Epidermal melanocyte (primary cell): ENCODE data around the gene RPL39L.
"Not testable (repeated sequence)": the region's sequence is repeated elsewhere in the genome, so short reads cannot be mapped to it uniquely, and the experiment has no call there.

Experiments used
- DNase-seq: peaks from one replicate; pipeline ENCODE4 v3.0.0; 2011; ENCODE audit warnings: low spot score; ENCODE audit not compliant: insufficient read length

Gene RPL39L

DNA sequence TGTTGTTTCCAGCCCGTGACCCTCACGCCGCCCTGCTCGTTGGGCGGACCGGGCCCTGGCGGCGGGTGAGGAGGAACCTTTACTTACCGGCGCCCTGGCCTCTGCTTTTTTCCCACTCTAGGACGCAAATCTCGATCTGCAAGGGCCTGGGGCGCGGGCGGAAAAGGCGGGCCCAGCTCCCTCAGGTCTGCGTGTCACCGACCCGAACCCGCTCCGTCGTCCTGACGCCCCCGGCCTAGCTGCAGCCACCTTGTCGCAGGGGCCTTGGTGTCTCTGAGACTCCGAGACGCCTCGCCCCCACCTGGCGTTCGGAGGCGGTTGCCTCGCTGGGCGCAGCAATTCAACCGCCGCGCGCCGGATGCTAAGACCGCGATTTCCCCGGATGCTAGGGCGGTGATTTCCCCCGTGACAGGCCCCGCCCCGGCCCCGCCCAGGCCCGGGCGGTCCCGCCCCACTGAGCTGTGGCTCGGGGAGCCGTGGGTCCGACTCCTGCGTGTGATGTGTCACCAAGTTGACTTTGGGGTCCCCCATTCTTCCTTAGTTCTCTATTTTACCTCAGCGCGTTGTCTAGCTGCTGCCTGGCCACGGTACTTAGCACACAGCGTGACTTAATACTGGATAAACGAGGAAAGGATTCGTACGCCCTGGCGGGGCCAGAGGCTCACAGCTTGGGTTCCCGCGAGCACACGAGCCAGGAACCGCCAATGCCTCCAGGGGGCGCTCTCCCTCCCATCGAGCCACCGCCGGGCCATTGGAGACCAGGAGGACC is at the start of gene RPL39L:
RPL39L (minus strand) TSS at position 371 of the 769 bp plus-strand sequence. CDS start 18,196 bp downstream, outside the sequence.
- peak; percentile 87 for DNase-seq

DNA sequence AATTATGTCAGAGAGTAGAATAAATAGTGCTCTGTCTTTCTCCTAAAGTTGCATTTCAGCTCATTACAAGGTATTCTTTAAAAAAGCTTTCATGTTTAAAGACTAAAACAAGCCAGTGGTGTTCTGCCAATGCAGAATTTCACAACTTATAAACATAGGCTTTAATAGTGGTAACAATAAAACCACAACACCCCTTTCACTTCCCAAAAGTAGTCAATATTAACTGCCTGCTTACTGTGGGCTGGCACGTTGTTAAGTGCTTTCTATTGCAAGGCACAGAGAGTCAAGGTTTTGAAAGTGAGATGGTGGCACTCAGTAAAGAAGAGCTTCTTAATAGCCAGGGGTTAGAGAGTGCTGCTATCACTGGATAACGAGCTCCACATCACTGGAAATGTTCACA is 49.6 kb upstream of the RPL39L start:
- no peak for DNase-seq

DNA sequence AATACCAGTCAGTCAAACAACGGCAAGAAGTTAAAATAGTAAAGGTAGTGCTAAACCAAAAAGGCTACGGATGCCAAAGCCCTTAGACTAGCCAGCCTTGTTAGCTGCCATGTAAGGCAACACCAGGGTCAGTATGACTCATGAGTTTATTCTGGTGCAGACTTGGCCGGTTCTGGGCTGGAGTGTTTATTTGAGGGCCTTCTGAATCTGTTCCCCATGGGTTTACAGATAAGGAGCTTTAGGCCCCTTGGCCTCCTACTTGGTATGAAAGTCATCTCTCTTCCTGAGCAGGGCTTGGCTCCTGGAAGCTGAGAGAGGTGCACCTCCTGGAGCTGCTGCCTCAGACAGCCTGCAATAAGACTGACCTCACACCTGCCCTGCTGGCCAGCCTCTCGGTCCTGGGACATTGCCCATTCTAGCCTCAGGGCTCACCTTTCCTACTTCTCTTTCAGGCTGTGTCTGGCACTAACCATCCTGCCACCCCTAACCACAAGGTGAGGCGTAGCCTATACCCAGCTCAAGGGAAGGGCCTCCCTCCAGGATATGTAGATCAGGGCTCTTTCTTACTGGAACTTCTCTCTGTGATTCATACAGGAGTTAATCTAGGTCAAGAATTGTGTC is 47.6 kb upstream of the RPL39L start:
- DNase-seq = no peak

DNA sequence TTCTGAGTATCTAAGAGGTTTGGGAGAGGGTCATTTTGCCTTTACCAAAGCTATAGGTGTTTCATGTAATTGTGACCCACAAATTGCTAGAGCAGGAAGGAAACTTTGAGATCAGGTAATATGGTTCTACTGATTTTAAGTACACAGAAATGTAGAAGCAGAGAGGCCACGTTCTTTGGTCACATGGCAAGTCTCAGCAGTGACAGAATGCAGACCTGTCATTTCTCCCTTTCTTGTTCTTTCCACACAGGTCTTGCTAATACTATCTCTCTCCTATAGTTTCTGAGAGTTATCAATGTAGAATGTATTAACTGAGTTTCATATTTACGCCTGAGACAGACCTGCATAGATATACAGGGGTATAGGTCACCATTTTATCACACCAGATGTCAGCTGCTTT is 47.1 kb upstream of the RPL39L start:
- no peak for DNase-seq

DNA sequence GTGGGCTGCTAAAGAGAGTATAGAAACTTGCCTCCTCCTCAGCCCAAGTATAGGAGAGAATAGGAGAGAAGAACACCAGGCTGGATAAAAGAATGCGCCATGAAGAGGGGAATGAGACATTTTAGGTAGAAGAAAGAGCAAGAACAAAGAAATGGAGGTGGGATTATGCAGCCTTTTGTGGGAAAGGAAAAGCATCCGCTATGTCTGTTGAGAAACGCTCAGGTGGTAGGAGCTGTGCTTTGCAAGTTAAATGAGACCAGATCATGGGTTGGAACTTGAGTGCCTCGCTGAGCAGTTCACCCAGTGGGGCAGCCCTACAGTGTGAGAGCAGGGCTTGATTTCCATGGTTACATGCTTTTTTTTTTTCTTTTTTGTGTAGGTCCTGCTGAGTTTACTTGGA is 46.5 kb upstream of the RPL39L start:
- no peak for DNase-seq

DNA sequence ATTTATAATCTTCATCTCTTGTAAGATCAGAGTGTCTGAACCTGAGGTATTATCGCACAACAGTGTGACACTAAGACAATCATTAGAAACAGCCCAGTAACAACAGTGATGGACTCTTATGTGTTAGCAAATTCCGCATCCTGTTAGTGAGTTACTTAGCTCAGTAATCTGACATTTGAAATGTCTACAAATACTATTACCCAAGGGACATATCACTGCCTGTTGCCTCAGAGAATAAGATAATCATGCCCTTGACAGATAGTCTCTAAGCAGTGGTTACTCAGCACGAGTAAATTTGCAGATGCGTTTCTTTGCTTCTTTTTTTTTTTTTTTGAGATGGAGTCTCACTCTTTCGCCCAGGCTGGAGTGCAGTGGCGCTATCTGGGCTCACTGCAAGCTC is 44.6 kb upstream of the RPL39L start:
- DNase-seq = no peak

DNA sequence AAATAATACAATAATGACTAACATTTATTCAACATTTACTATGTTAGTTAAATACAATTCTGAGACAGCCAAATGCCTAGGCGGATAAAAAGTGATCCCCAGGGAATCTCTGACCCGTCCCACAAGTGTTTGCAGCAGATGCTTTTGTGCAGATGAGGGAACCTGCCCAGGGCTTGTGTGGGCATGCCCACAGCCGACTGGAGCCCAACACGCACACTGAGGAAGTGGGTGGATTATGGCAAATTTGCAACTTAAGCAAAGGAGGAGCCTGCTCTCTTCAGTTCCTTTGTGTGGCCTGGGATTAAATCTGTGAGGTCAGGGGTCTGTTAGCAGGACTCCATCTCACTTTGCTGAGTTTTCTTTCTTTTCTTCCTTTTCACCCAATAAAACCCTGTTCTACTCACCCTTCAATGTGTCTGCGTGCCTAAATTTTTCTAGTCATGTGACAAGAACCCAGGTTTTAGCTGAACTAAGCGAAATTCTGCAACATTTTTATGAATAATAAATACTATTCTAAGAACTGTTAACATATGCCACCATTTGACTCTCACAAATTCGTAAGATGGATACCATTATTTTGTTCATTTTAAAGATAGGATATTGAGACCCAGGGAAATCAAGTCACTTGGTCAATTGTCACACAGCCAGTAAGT is 44.0 kb upstream of the RPL39L start:
- DNase-seq = no peak

DNA sequence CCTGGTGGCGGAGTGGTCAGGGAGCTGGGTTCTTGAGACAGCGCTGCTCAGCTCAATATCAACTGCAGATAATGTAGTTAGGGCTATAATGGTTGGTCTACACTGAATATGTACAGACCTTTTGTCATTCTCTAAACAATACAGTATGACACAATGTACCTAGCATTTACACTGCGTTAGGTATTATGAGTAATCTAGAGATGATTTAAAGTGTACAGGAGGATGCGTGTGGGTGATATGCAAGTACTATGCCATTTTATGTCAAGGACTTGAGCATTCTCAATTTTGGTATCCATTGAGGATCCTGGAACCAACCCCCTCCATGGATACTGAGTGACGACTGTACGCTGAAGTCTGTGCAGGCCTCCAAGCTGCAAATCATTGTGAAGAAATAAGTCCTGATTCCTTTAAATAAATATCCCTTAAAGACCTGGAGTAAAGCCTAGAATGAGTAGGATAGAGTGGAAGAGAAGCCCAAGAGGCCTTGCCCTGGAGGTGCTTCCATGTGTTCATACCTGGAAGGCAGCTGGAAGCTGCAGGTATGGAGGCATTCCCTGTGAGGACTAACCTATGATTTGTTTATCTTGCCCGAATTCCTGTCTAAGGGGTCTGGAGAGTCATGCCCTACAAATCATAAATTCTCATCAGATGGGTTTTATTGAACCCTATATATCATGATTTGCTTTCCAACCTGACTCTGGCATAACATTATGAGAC is 42.3 kb upstream of the RPL39L start:
- DNase-seq = no peak

DNA sequence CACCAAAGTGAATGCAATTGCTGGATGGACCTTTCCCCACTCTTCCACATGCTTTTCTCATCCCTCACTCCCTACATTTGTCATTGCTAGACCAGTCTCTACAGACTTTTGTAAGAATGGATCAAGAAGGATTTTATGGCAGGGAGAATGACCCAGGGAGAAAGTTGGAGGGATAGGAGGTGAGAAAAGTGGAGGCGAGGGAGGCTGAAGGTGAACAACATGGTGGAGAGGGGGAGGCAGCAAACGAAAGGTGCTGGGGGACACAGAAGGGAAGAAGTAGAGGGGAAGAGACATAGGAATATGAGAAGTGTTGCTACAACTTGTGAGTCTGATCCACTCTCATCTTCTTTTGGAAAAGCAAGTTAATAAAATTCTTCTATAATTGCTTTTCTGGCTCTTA is 33.6 kb upstream of the RPL39L start:
- no peak for DNase-seq

DNA sequence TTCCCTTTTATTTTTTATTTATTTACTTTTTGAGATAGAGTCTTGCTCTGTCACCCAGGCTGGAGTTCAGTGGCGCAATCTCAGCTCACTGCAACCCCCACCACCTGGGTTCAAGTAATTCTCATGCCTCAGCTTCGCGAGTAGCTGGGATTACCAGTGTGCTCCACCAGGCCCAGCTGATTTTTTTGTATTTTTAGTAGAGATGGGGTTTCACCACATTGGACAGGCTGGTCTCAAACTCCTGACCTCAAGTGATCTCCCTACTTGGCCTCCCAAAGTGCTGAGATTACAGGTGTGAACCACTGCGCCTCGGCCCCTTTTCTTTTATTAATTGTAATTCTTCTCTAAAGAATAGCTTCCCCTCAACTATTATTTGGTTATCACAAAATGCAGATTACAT is 31.6 kb upstream of the RPL39L start:
- not testable (repeated sequence) for DNase-seq

DNA sequence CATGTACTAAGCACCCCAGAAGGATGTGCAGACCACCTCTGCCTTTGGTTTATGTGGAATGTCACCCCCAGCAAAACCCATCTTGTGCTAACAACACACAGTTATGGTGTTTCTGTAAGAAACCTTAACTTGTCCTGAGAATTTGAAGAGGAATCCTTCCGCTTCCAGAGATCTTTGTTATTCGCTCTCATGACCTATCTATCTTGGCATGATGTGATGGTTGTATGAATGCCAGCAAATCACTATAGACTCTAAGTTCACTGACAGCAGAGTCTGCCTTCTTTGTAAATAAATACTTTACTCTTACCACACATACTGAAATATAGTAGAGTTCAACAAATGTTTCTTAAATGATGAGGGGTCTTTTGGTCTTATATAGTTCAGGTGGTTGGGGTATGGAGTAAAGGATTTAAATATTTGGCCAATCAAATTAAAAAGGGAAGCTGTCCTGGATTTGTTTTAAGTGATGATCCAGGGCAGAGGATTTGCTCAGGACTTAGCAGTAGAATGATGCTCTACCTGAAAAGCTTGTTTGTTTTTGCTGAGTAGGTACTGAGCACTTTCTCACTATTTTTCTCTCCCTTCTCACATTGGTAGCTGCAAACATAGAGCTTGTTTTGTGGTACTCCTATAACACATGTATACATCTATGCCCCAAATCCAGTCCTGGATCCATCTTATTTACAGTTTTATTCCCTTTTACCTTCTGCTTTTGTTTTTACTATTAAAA is 30.1 kb upstream of the RPL39L start:
- DNase-seq = no peak

DNA sequence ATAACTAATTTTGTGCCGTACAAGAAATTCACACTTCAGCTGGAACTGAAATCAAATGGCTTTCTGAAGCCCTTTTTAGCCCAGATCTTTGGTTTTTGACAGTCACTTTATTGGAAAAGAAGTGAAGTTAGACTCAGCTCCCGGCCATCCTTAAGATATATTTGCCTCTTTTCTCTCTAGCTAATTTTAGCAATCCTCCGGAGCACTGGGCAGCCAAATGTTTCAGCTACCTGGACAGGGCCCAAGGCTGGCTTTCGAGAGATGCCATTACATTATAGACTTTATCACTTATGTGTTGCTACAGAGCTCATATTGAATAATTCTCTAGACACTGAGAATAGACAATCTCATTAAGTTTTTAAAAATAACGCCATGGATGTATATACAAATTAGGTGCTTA is 28.5 kb upstream of the RPL39L start:
- no peak for DNase-seq

DNA sequence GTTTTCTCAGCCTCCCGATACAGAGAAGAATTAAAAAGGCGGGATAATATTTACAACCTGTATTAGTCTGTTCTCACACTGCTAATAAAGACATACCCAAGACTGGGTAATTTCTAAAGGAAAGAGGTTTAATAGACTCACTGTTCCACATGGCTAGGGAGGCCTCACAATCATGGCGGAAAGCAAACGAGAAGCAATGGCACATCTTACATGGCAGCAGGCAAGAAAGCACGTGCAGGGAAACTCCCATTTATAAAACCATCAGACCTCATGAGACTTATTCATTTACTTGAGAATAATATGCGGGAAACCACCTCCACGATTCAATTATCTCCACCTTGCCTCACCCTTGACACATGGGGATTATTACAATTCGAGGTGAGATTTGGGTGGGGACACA is 27.5 kb upstream of the RPL39L start:
- DNase-seq = no peak

DNA sequence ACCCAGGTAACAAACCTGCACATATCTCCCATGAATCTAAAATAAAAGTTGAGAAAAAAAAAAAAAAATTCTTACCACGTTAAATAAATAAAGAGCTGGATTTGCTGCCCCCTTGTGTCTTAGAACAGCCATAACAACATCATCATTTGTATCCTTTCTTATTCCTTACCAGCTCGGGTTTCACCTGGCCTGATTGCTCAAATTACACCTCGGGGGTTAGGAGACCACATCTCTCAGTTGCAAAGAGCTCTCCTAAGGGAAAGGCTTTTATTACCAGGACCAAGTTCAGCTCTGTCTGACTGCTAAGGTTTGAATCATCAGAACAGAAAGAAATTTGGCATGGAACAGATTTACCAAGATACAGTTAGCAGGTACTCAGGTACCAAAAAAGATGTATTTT is 25.8 kb upstream of the RPL39L start:
- peak; percentile 30 for DNase-seq

DNA sequence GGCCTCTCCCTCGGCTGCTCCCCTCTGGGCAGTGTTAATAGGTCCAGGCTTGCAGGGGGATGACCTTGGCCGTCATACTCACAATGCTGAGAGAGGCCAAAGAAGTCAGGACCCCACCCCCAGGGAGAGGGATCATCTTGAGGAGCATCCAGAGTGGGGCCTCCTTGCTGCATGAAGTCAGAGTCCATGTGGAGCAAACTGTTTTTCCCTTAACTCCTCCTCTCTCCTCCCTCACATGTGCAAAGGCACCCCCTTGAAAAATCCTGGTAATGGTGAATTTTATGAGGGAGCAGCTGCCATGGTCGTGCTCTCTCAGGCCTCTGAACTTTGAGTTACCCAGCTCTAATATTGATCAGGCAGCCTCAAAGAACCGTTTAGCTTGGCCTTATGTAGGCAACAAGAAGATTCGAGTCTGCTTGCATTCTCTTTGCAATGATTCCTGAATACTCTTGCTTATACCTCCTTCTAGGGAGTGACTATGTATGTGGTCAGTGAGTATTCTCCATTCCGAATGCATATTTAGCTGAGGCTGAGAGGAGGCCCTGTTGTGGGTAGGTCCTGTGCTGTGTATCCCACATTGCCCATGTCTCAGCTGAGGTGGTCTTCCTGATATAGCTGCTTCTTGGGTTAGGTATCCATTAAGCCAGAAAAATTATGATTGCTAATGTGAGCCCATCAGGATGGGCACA is 23.1 kb upstream of the RPL39L start:
- no peak for DNase-seq

DNA sequence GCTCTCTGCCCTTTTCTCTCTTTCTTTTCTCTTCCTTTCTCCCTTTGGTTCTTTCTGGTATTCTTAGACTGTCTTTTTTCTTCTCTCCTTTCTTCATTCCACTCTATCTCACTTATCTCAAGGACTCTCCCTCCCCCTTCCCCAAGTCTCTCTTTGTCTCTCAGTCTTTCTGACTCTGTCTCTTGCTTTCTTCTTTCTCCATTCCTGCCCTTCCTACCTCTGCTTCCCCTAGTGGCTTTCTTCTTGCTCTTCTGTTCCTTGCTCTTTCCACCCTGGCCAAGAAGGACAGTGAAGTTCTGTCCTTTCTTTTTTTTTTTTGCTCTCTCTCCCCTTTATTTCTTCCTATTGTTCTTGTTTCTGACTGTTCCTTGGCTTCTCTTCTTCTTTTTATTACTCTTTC is 22.3 kb upstream of the RPL39L start:
- DNase-seq = no peak

DNA sequence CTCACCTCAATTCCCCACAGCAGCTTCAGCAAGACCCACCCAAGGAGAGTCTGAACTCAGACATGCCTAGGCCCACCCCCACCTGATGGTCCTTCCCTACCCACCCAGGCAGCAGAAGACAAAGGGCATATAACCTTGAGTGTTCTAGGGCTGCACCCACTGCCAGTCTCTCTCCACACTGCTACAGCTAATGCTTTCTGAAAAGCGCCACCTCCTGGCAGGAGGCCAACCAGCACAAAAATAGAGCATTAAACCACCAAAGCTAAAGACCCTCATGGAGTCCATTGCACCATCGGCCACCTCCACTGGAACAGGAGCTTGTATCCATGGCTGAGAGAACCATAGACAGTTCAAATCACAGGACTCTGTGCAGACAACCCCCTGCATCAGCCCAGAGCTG is 11.3 kb upstream of the RPL39L start:
- DNase-seq = no peak

DNA sequence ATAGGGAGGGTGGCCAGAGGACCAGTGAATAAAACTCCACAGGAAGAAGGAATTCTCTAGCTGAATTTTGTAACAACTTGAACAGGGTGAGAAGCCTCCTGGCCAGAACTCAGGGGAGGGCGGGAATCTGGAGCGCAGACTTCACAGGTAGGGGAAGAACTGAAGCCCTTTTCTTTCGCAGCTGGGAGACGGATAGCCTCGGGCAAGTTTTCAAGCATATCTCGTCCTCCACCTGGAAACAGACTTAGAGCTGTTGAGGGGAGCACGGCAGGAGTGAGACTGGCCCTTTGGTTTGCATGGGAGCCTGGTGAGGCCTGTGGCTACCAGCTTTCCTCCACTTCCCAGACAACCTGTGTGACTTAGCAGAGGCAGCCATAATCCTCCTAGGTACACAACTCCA is 10.9 kb upstream of the RPL39L start:
- DNase-seq = no peak

DNA sequence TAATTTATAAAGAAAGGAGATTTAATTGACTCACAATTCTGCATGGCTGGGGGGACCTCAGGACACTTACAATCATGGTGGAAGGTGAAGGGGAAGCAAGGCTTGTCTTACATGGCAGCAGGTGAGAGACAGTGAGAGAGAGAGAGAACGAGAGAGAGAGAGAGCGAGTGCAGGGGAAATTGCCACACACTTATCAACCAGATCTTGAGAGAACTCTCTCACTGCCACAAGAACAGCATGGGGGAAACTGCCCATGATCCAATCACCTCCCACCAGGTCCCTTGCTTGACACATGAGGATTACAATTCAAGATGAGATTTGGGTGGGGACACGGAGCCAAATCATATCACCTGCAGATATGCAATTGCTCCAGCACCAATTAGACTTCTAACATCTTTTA is 7.1 kb upstream of the RPL39L start:
- DNase-seq = no peak

DNA sequence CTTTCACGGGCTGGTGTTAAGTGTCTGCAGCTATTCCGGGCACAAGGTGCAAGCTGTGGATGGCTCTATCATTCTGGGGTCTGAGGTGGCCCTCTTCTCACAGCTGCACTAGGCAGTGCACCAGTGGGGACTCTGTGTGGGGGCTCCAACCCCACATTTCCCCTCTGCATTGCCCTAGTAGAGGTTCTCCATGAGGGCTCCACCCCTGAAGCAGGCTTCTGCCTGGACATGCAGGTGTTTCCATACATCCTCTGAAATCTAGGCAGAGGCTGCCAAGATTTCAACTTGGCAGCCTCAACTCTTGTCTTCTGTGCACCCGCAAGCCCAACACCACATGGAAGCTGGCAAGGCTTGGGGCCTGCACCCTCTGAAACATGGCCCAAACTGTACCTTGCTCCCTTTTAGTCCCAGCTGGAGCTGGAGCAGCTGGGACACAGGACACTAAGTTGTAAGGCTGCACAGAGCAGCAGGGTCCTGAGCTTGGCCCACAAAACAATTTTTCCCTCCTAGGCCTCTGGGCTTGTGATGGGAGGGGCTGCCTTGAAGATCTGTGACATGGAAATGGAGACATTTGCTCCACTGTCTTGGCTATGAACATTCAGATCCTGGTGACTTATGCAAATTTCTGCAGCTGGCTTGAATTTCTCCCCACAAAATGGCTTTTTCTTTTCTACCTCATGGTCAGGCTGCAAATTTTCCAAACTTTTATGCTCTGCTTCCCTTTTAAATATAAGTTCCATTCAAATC is 6.0 kb upstream of the RPL39L start:
- DNase-seq = no peak
